HG03280 (cell line): Measurements from ENCODE around the gene C5orf34.
"Not testable (repeated sequence)": the region's sequence is repeated elsewhere in the genome, so short reads cannot be mapped to it uniquely, and the experiment has no call there.

Experiments used
- ATAC-seq: cut with Tn5 transposase; IDR thresholded peaks from one replicate; pipeline ENCODE4 v1.9.1; 2021; ENCODE audit warnings: mild to moderate bottlenecking, moderate library complexity; ENCODE audit not compliant: unreplicated experiment

The C5orf34 gene

GRCh38 chr5:43515678-43516048 is 715 bp upstream of the C5orf34 start:
- no peak for ATAC-seq

- peak; percentile 32 for ATAC-seq
Observed at GRCh38 chr5:43514471-43514815, 505 bp downstream of the C5orf34 start.

- ATAC-seq = no peak
Observed at GRCh38 chr5:43514025-43514424, 923 bp downstream of the C5orf34 start.

GRCh38 chr5:43511062-43511461 is 3.9 kb downstream of the C5orf34 start:
- not testable (repeated sequence) for ATAC-seq

GRCh38 chr5:43498581-43498980 is 16.4 kb downstream of the C5orf34 start:
- no peak for ATAC-seq

- no peak for ATAC-seq
Observed at GRCh38 chr5:43497311-43498104, 17.4 kb downstream of the C5orf34 start.

- ATAC-seq = no peak
Observed at GRCh38 chr5:43491326-43491725, 23.6 kb downstream of the C5orf34 start.

- no peak for ATAC-seq
Observed at GRCh38 chr5:43486353-43486752, 28.6 kb downstream of the C5orf34 start.

- ATAC-seq = no peak
Observed at GRCh38 chr5:43485406-43485805, 29.5 kb downstream of the C5orf34 start.

- peak; percentile 74 for ATAC-seq
Observed at GRCh38 chr5:43484106-43484849, 30.7 kb downstream of the C5orf34 start.

GRCh38 chr5:43483298-43484105 is 31.4 kb downstream of the C5orf34 start, which contains the start of gene TMEM267:
Gene TMEM267 (minus strand): TSS chr5:43483865. CDS start chr5:43453969, 29,896 bp downstream.
- peak; percentile 90 for ATAC-seq

GRCh38 chr5:43482490-43483297 is 32.3 kb downstream of the C5orf34 start:
- no peak for ATAC-seq

GRCh38 chr5:43469671-43470391 is 45.1 kb downstream of the C5orf34 start:
- ATAC-seq = no peak

- no peak for ATAC-seq
Observed at GRCh38 chr5:43467100-43467499, 47.8 kb downstream of the C5orf34 start.

GRCh38 chr5:43465455-43465854 is 49.5 kb downstream of the C5orf34 start:
- ATAC-seq = not testable (repeated sequence)

GRCh38 chr5:43461066-43461465 is 53.9 kb downstream of the C5orf34 start:
- no peak for ATAC-seq

- ATAC-seq = no peak
Observed at GRCh38 chr5:43456556-43456955, 58.4 kb downstream of the C5orf34 start.

GRCh38 chr5:43441575-43441974 is 73.4 kb downstream of the C5orf34 start:
- ATAC-seq = not testable (repeated sequence)

GRCh38 chr5:43437062-43437660 is 77.8 kb downstream of the C5orf34 start:
- ATAC-seq = no peak
